IMR-90 (cell line): ENCODE results near the gene ASB13. TPM values are rescaled to one million over a fixed set of nuclear protein-coding genes. Genes with fewer than 3 reads are reported as not detected.

Source experiments
- ATAC-seq: fragments of 200-7000 bp; cut with Tn5 transposase; 2 replicates; pipeline ENCODE4 v1.9.1; 2020; ENCODE audit warnings: low read depth, mild to moderate bottlenecking, moderate library complexity
- BruUV-seq: library from RNA; stranded (reverse); fragments of 400-500 nt; replicated peaks from 2 replicates; lab custom pipeline; 2021; lab: Mats Ljungman, UMichigan
- CTCF ChIA-PET: fragments of 300-600 bp; formaldehyde crosslinking; extraction: SDS; loops from one replicate; lab custom pipeline; 2021; ENCODE audit warnings: antibody characterized with exemption; lab: Yijun Ruan, JAX
- POLR2A ChIA-PET: fragments of 300-600 bp; sonication (Branson Sonifier 250); formaldehyde crosslinking; loops from one replicate; lab custom pipeline; 2022; ENCODE audit warnings: antibody characterized with exemption; ENCODE audit not compliant: unreplicated experiment; lab: Charles Lee
- DNase-seq: peaks from one replicate; pipeline ENCODE4 v3.0.0; 2013
- H2AFZ ChIP-seq: replicated peaks from 2 replicates; pipeline ENCODE3; 2013; ENCODE audit warnings: low read length, mild to moderate bottlenecking; ENCODE audit not compliant: poor library complexity
- H2AK5ac ChIP-seq: 2 replicates; pipeline ENCODE4 v1.6.1; 2013; ENCODE audit warnings: low read depth, low read length, inconsistent platforms
- H2AK9ac ChIP-seq: replicated peaks from 2 replicates; pipeline ENCODE3; 2013; ENCODE audit warnings: mild to moderate bottlenecking, low read depth, low read length, moderate library complexity; ENCODE audit not compliant: poor library complexity
- H2BK120ac ChIP-seq: 2 replicates; pipeline ENCODE4 v1.6.1; 2013; ENCODE audit warnings: low read depth, low read length, inconsistent platforms
- H2BK15ac ChIP-seq: 3 replicates; pipeline ENCODE4 v1.6.1; 2013; ENCODE audit warnings: low read depth, low read length, inconsistent platforms
- H2BK20ac ChIP-seq: 2 replicates; pipeline ENCODE4 v1.6.1; 2013; ENCODE audit warnings: low read depth, mild to moderate bottlenecking, inconsistent platforms, low read length, moderate library complexity
- H2BK5ac ChIP-seq: 2 replicates; pipeline ENCODE4 v1.6.1; 2013; ENCODE audit warnings: mild to moderate bottlenecking, low read depth, low read length, inconsistent platforms; ENCODE audit not compliant: poor library complexity, severe bottlenecking
- H3K14ac ChIP-seq: replicated peaks from 2 replicates; pipeline ENCODE4 v1.6.1; 2013; ENCODE audit warnings: low read depth, low read length, inconsistent platforms
- H3K18ac ChIP-seq: 2 replicates; pipeline ENCODE4 v1.6.1; 2013; ENCODE audit warnings: low read depth, low read length, control low read depth
- H3K23ac ChIP-seq: 2 replicates; pipeline ENCODE4 v1.6.1; 2013; ENCODE audit warnings: low read depth, low read length, inconsistent platforms
- H3K27ac ChIP-seq: 2 replicates; pipeline ENCODE4 v1.5.1; 2013; ENCODE audit warnings: mild to moderate bottlenecking, control low read depth, low read length; ENCODE audit not compliant: insufficient read depth
- H3K27me3 ChIP-seq: 2 replicates; pipeline ENCODE4 v1.6.1; 2013; ENCODE audit warnings: low read length; ENCODE audit not compliant: control insufficient read depth, insufficient read depth
- H3K36me3 ChIP-seq: 2 replicates; pipeline ENCODE4 v1.6.1; 2013; ENCODE audit warnings: low read length, mixed read lengths; ENCODE audit not compliant: control insufficient read depth, insufficient read depth
- H3K4ac ChIP-seq: 2 replicates; pipeline ENCODE4 v1.6.1; 2013; ENCODE audit warnings: low read depth, low read length, inconsistent platforms
- H3K4me1 ChIP-seq: 2 replicates; pipeline ENCODE4 v1.6.1; 2013; ENCODE audit warnings: low read length, mixed read lengths; ENCODE audit not compliant: control insufficient read depth, insufficient read depth
- H3K4me2 ChIP-seq: 2 replicates; pipeline ENCODE4 v1.6.1; 2013; ENCODE audit warnings: low read depth, mild to moderate bottlenecking, control low read depth, low read length, moderate library complexity
- H3K4me3 ChIP-seq: 2 replicates; pipeline ENCODE4 v1.5.1; 2013; ENCODE audit warnings: low read depth, mild to moderate bottlenecking, control low read depth, low read length, moderate library complexity; ENCODE audit not compliant: insufficient read depth
- H3K56ac ChIP-seq: 2 replicates; pipeline ENCODE4 v1.6.1; 2013; ENCODE audit warnings: low read length, inconsistent platforms; ENCODE audit not compliant: insufficient read depth; ENCODE audit errors: extremely low read depth
- H3K79me1 ChIP-seq, 2 experiments: 2 replicates each; pipeline ENCODE4 v1.6.1; 2013; ENCODE audit warnings: low read length in 2 of 2, inconsistent platforms in 1 of 2, low read depth in 1 of 2
- H3K9ac ChIP-seq: 2 replicates; pipeline ENCODE4 v1.6.1; 2013; ENCODE audit warnings: low read depth, low read length, control low read depth
- H3K9me1 ChIP-seq: 2 replicates; pipeline ENCODE4 v1.6.1; 2013; ENCODE audit warnings: low read length, inconsistent platforms; ENCODE audit not compliant: insufficient read depth
- H3K9me3 ChIP-seq: 2 replicates; pipeline ENCODE4 v1.6.1; 2013; ENCODE audit warnings: low read length; ENCODE audit not compliant: control insufficient read depth, insufficient read depth
- H4K20me1 ChIP-seq: 2 replicates; pipeline ENCODE4 v1.6.1; 2013; ENCODE audit warnings: low read length, inconsistent platforms; ENCODE audit not compliant: insufficient read depth
- H4K5ac ChIP-seq: 2 replicates; pipeline ENCODE4 v1.6.1; 2013; ENCODE audit warnings: mild to moderate bottlenecking, low read depth, low read length, control low read depth
- H4K8ac ChIP-seq, 2 experiments: 2 replicates each; pipeline ENCODE4 v1.6.1; 2013; ENCODE audit warnings: low read depth in 2 of 2, low read length in 2 of 2, control low read depth in 1 of 2, inconsistent platforms in 1 of 2
- H4K91ac ChIP-seq: 2 replicates; pipeline ENCODE4 v1.6.1; 2013; ENCODE audit warnings: low read depth, low read length, inconsistent platforms; ENCODE audit not compliant: insufficient read depth
- BHLHE40 ChIP-seq: fragments of 150-350 bp; IDR thresholded peaks from 2 replicates; pipeline ENCODE4 v1.6.1; 2016; ENCODE audit warnings: mild to moderate bottlenecking, low read depth, low read length
- CEBPB ChIP-seq: IDR thresholded peaks from 2 replicates; pipeline ENCODE4 v1.6.1; 2012; ENCODE audit warnings: low read depth, low read length, improper control_type of control experiment
- CHD1 ChIP-seq: IDR thresholded peaks from 2 replicates; pipeline ENCODE4 v1.6.1; 2012; ENCODE audit warnings: low read depth, low read length, improper control_type of control experiment
- FOS ChIP-seq: fragments of 150-350 bp; IDR thresholded peaks from 2 replicates; pipeline ENCODE4 v1.6.1; 2016; ENCODE audit warnings: low read depth, low read length
- MAZ ChIP-seq: IDR thresholded peaks from 2 replicates; pipeline ENCODE4 v1.6.1; 2012; ENCODE audit warnings: low read depth, mild to moderate bottlenecking, low read length, improper control_type of control experiment, moderate library complexity, borderline replicate concordance
- MXI1 ChIP-seq: IDR thresholded peaks from 2 replicates; pipeline ENCODE4 v1.6.1; 2012; ENCODE audit warnings: low read depth, mild to moderate bottlenecking, low read length, moderate library complexity, borderline replicate concordance
- NFE2L2 ChIP-seq: fragments of 150-350 bp; IDR thresholded peaks from 2 replicates; pipeline ENCODE4 v1.6.1; 2016; ENCODE audit warnings: low read depth, mild to moderate bottlenecking, low read length
- RCOR1 ChIP-seq: IDR thresholded peaks from 2 replicates; pipeline ENCODE4 v1.6.1; 2012; ENCODE audit warnings: mild to moderate bottlenecking, low read length, improper control_type of control experiment; ENCODE audit not compliant: insufficient replicate concordance
- RFX5 ChIP-seq: IDR thresholded peaks from 2 replicates; pipeline ENCODE4 v1.8.0; 2012; ENCODE audit warnings: low read depth, mild to moderate bottlenecking, low read length, moderate library complexity
- SMC3 ChIP-seq: fragments of 150-350 bp; IDR thresholded peaks from 2 replicates; pipeline ENCODE4 v1.6.1; 2016; ENCODE audit warnings: low read depth, mild to moderate bottlenecking, antibody characterized with exemption, low read length, moderate library complexity
- WGBS, 2 experiments: methylation state at CpG; one replicate each; pipeline versions ENCODE4 v1.1.5 to v1.1.7; 2013; ENCODE audit warnings: missing lambda C conversion rate in 2 of 2; ENCODE audit not compliant: insufficient read length in 1 of 2; ENCODE audit errors: extremely low coverage in 2 of 2; 5-methylcytosine and 5-hydroxymethylcytosine counted together
- dilution Hi-C: fragments of 300-500 bp; cut with HindIII; formaldehyde crosslinking; loops from one replicate; pipeline ENCODE4 v1.14.3; 2018; ENCODE audit warnings: low sequenced_read_pairs; ENCODE audit not compliant: unreplicated experiment
- in situ Hi-C: fragments of 300-500 bp; cut with MboI; formaldehyde crosslinking; loops from 3 replicates; pipeline ENCODE4 v1.14.3; 2019; ENCODE audit warnings: low sequenced_read_pairs, inconsistent platforms, mixed read lengths
- intact Hi-C: fragments of 100-400 bp; cut with micrococcal nuclease; formaldehyde crosslinking; loops from 2 replicates; pipeline ENCODE4 v1.10.0; 2022
- polyA plus RNA-seq, 3 experiments: library from polyadenylated mRNA; depleted of rRNA; stranded (reverse); fragments of >200 nt; gene quantifications; 2 replicates each; pipeline ENCODE4 v1.2.3, GENCODE V29; 2012; ENCODE audit warnings: low replicate concordance in 1 of 3
- total RNA-seq: library from RNA; depleted of rRNA; stranded (reverse); fragments of >200 nt; gene quantifications from 2 replicates; pipeline ENCODE4 v1.2.3, GENCODE V29; 2012
- TF ChIP-seq, protein P1 (sequence below): conservative IDR thresholded peaks from 2 replicates; pipeline ENCODE4 v1.5.1; 2012; ENCODE audit warnings: mild to moderate bottlenecking, low read depth, low read length, improper control_type of control experiment
- TF ChIP-seq, protein P2 (sequence below): fragments of 150-350 bp; IDR thresholded peaks from 2 replicates; pipeline ENCODE4 v1.6.1; 2016; ENCODE audit warnings: low read depth, mild to moderate bottlenecking, low read length, moderate library complexity, borderline replicate concordance
- TF ChIP-seq, protein P3 (sequence below): fragments of 150-350 bp; IDR thresholded peaks from 2 replicates; pipeline ENCODE4 v1.6.1; 2017; ENCODE audit warnings: mild to moderate bottlenecking, antibody characterized with exemption, low read length, low read depth

ASB13 gene
- total and polyA plus RNA-seq, 2 of the 4 experiments (the other 2 are of a cell fraction), result 4.6 to 6.3 TPM

DNA sequence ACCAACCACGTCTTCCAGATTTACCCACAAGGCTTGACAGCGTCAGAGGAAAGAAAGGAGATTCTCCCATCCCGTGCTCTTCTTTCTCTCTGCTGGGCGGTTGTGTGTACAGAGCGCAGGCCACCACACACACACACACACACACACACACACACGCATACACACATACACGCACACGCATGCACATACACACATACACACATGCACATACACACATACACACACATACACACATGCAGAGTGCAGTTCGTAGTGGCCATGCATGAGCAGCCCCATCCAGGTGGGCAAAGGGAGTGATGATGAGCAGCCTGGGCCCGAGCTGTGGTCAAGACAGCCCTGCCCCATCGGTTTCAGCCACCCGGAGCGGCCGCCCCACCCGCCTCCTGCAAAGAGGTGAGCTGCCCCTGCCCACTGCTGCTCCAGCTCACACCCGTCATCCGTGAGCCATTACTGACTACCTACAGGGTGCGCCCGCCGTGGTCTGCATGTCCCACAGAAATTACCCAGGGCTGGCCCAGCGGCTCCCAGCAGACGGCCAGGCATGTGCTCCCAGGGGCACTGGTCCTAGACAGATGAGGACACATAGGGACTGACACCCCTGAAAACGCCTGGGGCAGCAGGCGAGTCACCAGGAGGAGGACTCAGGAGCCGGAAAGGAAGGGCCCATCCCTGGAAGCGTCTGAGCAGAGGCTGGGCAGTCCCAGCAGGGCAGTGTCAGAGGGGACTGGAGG, 69.6 kb downstream of the ASB13 start:
- Histone ChIP-seq H3K18ac (peak overlapping the region; percentile 16; the same call in 1 of the 2 replicates), H3K27me3 (no peaks in the 10 kb centered on the region), H2AK9ac (peak overlapping the region; percentile 32), H4K8ac (peak overlapping the region; percentile 78 to 80), H3K4me2 (no peak overlapping the region), H3K56ac (no peak overlapping the region), H3K14ac (peak overlapping the region; percentile 85), H3K23ac (peak overlapping the region; percentile 88), H2AK5ac (peak overlapping the region; percentile 98), H2BK20ac (peak overlapping the region; percentile 66), H2AFZ (peak overlapping the region; percentile 73), H3K9me3 (no peaks in the 10 kb centered on the region), H3K36me3 (no peaks in the 10 kb centered on the region), H4K20me1 (no peaks in the 10 kb centered on the region), H3K4me1 (peaks cover 18% of the 10 kb centered on the region), H2BK5ac (peak overlapping the region; percentile 73), H2BK15ac (peak overlapping the region; percentile 93), H3K27ac (peak overlapping the region; percentile 22; the same call in 1 of the 2 replicates), H3K4me3 (no peak overlapping the region), H3K9ac (no peak overlapping the region), H3K9me1 (peaks cover 25% of the 10 kb centered on the region), H4K91ac (peak overlapping the region; percentile 93), H3K4ac (peak overlapping the region; percentile 90), H3K79me1 (peaks cover 0 to 12% of the 10 kb centered on the region in 2 experiments; a peak in 1 of 4 replicates), H2BK120ac (peak overlapping the region; percentile 91), H4K5ac (peak overlapping the region; percentile 49; the same call in 1 of the 2 replicates)
- in situ Hi-C loops, result no loop called here
- DNase-seq (no peak), ATAC-seq (no peak; the same call in 1 of the 2 replicates)
- TF ChIP-seq, protein P1, sequence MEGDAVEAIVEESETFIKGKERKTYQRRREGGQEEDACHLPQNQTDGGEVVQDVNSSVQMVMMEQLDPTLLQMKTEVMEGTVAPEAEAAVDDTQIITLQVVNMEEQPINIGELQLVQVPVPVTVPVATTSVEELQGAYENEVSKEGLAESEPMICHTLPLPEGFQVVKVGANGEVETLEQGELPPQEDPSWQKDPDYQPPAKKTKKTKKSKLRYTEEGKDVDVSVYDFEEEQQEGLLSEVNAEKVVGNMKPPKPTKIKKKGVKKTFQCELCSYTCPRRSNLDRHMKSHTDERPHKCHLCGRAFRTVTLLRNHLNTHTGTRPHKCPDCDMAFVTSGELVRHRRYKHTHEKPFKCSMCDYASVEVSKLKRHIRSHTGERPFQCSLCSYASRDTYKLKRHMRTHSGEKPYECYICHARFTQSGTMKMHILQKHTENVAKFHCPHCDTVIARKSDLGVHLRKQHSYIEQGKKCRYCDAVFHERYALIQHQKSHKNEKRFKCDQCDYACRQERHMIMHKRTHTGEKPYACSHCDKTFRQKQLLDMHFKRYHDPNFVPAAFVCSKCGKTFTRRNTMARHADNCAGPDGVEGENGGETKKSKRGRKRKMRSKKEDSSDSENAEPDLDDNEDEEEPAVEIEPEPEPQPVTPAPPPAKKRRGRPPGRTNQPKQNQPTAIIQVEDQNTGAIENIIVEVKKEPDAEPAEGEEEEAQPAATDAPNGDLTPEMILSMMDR, result no peak
- TF ChIP-seq MXI1 (no peak), RFX5 (no peak), MAZ (no peak), CHD1 (no peak), SMC3 (no peak), CEBPB (no peak), FOS (no peak), RCOR1 (no peak), BHLHE40 (no peak), NFE2L2 (no peak)
- TF ChIP-seq, protein P2, sequence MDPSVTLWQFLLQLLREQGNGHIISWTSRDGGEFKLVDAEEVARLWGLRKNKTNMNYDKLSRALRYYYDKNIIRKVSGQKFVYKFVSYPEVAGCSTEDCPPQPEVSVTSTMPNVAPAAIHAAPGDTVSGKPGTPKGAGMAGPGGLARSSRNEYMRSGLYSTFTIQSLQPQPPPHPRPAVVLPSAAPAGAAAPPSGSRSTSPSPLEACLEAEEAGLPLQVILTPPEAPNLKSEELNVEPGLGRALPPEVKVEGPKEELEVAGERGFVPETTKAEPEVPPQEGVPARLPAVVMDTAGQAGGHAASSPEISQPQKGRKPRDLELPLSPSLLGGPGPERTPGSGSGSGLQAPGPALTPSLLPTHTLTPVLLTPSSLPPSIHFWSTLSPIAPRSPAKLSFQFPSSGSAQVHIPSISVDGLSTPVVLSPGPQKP, result no peak
- TF ChIP-seq, protein P3, sequence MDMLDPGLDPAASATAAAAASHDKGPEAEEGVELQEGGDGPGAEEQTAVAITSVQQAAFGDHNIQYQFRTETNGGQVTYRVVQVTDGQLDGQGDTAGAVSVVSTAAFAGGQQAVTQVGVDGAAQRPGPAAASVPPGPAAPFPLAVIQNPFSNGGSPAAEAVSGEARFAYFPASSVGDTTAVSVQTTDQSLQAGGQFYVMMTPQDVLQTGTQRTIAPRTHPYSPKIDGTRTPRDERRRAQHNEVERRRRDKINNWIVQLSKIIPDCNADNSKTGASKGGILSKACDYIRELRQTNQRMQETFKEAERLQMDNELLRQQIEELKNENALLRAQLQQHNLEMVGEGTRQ, result no peak
- WGBS, 2 experiments, result 93% methylated on average over 7 of the region's 26 CpGs; no CpG with 5 or more reads in 1 of the 2 experiments
- CTCF ChIA-PET, result no interaction called here
- intact Hi-C loops, result no loop called here
- no TSS peak for BruUV-seq
- POLR2A ChIA-PET, result no interaction called here
- dilution Hi-C loops, result no loop called here
